GM10248 (cell line): ENCODE data around the gene CNTN4.
A peak's percentile ranks its signal among the peaks of the same experiment; 100 is the strongest.
"Not testable (repeated sequence)": the region's sequence is repeated elsewhere in the genome, so short reads cannot be mapped to it uniquely, and the experiment has no call there.

Source experiments
- CTCF ChIA-PET: fragments of 300-600 bp; sonication (Branson Sonifier 250); formaldehyde crosslinking; extraction: SDS; loops from one replicate; lab custom pipeline; 2021; ENCODE audit warnings: antibody characterized with exemption; lab: Yijun Ruan, JAX
- POLR2A ChIA-PET: fragments of 350-650 bp; sonication (Branson Sonifier 250); formaldehyde crosslinking; extraction: SDS; loops from one replicate; lab custom pipeline; 2020; ENCODE audit warnings: antibody characterized with exemption; lab: Yijun Ruan, JAX
- DNase-seq: peaks from one replicate; pipeline ENCODE4 v3.0.0; 2012; ENCODE audit errors: extremely low spot score
- TF ChIP-seq, protein P1 (sequence below): IDR thresholded peaks from 2 replicates; pipeline ENCODE4 v1.5.1; 2012; ENCODE audit warnings: mild to moderate bottlenecking, low read depth; ENCODE audit errors: extremely low read depth, missing control alignments, control extremely low read depth

CNTN4 gene

DNA sequence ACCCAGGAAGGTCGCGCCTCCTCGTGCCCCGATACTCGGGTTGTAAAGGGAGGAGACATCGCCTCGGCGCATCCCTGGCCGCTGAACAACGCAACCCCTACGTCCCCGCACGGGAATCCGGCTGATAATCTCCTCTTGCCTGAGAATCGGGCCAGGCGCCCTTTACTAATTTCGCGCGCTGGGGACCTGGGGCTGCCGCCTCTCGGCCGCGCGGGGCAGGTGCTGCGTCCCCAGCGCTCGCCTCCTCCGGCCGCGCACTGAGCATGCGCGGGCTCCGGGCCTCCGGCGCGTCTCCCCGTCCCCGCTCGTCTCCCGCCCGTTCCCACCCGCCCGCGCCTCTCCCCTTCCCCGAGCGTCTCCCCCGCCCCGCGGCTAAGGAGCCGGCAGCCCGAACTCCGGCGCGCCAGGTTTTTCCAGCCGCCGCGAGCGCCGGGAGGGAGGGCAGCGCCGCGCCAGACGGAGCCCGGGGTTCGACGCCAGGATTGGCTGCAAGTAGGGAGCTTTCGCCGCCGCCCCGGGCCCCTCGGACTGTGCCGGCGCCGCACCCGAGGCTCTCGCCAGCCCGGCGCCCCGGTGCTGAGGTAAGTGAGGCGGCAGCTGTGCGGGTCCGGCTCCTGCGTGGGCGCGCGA is at the start of gene CNTN4:
Gene CNTN4, plus strand, starts transcription at position 469 of the 630 bp plus-strand sequence.
- POLR2A ChIA-PET = no interaction called here
- TF ChIP-seq, protein P1, sequence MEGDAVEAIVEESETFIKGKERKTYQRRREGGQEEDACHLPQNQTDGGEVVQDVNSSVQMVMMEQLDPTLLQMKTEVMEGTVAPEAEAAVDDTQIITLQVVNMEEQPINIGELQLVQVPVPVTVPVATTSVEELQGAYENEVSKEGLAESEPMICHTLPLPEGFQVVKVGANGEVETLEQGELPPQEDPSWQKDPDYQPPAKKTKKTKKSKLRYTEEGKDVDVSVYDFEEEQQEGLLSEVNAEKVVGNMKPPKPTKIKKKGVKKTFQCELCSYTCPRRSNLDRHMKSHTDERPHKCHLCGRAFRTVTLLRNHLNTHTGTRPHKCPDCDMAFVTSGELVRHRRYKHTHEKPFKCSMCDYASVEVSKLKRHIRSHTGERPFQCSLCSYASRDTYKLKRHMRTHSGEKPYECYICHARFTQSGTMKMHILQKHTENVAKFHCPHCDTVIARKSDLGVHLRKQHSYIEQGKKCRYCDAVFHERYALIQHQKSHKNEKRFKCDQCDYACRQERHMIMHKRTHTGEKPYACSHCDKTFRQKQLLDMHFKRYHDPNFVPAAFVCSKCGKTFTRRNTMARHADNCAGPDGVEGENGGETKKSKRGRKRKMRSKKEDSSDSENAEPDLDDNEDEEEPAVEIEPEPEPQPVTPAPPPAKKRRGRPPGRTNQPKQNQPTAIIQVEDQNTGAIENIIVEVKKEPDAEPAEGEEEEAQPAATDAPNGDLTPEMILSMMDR = no peak
- CTCF ChIA-PET = no interaction called here
- DNase-seq = peak; percentile 56

DNA sequence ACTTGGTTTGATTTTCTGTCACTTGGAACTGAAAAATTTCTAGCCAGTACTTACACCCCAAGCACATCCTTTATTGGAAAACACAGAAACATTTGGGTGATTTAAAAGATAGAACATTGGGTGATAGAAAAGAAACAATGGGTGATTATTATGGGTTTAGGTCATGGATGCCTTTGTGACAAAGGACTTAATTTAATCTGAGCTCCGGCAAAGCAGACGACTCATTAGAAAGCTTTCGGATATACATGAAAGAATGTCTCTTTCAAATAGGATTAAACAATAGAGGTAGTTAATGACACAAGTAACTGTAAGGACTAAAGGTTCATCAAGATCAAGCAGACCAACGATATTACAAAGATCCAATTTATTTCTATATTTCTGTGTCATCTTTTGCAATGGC is 37.3 kb upstream of the CNTN4 start:
- no peak for DNase-seq
- ChIA-PET POLR2A (no interaction called here), CTCF (no interaction called here)
- TF ChIP-seq, protein P1 = no peak

DNA sequence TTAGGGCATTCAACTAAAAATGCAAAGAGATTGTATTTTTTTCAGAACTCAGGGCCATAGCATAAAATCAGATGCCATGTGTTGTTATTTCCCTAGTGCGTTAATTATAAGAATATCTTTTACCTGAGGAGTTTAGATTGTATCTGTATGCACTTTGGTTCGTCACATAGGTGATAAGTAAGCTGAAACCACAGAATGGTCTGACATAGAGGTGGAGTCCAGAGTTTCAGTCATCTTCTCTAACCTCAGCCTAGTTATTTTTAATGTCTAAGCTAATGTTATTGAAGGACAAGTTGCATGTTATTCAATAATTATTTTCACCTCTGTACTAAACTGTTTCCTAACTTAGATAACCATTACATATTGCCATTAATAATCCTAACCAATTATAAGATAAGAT is 27.1 kb upstream of the CNTN4 start:
- ChIA-PET CTCF (interaction anchor here (1.1 to 1.4 kb wide), 2 partner anchors 11 to 13 kb away, joined by 4 read pairs; no protein-coding TSS in a partner anchor), POLR2A (no interaction called here)
- TF ChIP-seq, protein P1 = no peak

DNA sequence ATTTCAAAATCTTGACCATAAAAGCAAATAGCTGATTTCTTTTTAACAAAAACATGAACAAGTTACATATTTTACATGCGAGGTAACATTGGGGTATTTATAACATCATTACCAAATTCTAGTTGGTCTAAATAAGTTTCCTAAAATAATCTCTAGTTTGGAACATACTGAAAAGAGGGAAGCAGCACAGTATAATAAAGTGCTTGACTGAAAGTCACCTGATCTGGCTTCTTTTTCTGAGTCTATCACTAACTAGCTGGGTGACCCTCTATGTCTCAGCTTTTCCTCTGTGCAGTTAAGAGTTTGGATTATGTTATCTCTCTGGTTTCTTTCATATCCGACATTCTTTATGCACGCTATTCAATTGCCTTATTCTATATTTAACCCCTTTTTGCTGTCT is 19.8 kb upstream of the CNTN4 start:
- POLR2A ChIA-PET = no interaction called here
- DNase-seq = no peak
- CTCF ChIA-PET = interaction anchor here (1.1 kb wide), 1 partner anchor 11 kb away, joined by 4 read pairs; no protein-coding TSS in a partner anchor
- TF ChIP-seq, protein P1 = no peak

More for the DNA sequence above, 27.1 kb upstream of the CNTN4 start:
- DNase-seq = no peak

DNA sequence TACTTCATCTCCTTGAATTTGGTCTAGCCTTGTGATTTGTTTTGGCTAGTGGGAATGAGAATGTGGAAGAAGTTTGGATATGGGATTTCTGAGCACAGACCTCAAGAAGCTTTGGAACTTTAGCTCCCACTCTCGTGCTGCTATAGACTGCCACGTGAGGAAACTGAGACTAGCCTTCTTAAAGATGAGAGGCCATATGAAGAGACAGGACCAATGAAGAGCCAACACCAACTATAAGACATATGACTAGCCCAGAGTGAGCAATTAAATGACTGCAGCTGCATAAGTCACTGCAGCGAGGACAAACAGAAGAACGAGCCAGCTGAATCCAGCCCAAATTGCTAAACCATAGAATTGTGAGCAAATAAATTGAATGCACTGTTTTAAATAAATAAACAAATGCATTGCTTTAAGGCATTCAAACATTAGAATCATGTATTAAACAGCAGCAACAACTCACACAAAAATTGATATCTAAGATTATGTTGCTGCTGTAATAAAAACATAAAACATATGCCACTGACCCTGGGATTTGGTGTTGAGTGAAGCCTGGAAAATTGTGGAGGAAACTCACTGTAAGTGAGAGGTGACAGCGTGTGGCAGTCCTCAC is 15.7 kb upstream of the CNTN4 start:
- CTCF ChIA-PET = interaction anchor here (0.9 kb wide), 1 partner anchor 12 kb away, joined by 4 read pairs; no protein-coding TSS in a partner anchor
- TF ChIP-seq, protein P1 = no peak
- DNase-seq = no peak
- POLR2A ChIA-PET = no interaction called here

DNA sequence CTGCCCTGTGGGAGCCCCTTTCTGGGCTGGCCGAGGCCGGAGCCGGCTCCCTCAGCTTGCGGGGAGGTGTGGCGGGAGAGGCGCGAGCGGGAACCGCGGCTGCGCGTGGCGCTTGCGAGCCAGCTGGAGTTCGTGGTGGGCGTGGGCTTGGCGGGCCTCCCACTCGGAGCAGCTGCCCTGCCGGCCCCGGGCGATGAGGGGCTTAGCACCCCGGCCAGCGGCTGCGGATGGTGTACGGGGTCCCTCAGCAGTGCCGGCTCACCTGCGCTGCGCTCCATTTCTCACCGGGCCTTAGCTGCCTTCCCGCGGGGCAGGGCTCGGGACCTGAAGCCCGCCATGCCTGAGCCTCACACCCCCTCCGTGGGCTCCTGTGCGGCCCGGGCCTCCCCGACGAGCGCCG is 15.1 kb upstream of the CNTN4 start:
- POLR2A ChIA-PET, DNase-seq: not testable (repeated sequence)
- CTCF ChIA-PET = interaction anchor here (1.0 kb wide), 1 partner anchor 12 kb away, joined by 4 read pairs; no protein-coding TSS in a partner anchor
